ENCODE results near the gene ADNP.

DNA sequence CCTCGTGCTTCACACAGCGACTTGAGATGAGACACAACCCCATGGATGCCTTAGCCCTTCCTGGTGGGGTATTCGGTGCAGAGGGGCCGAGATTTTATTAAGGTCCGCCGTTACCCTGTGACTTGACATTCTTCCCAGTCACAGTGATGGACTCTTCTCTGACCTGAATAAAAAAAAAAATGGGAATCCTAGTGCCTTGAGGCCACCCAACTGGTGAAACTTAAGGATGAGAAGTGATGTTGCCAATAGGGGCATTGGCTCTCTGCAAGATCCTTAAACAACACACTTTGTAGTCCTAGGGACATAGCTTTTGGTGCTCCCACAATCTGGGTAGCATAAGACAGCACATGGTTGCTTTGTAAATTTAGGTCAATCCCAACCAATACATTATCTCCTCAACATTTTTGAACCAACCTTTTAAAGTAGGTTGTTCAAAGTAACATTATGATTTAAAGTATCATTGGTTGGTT is 814 bp upstream of the ADNP start:
- TF ChIP-seq, protein P1, sequence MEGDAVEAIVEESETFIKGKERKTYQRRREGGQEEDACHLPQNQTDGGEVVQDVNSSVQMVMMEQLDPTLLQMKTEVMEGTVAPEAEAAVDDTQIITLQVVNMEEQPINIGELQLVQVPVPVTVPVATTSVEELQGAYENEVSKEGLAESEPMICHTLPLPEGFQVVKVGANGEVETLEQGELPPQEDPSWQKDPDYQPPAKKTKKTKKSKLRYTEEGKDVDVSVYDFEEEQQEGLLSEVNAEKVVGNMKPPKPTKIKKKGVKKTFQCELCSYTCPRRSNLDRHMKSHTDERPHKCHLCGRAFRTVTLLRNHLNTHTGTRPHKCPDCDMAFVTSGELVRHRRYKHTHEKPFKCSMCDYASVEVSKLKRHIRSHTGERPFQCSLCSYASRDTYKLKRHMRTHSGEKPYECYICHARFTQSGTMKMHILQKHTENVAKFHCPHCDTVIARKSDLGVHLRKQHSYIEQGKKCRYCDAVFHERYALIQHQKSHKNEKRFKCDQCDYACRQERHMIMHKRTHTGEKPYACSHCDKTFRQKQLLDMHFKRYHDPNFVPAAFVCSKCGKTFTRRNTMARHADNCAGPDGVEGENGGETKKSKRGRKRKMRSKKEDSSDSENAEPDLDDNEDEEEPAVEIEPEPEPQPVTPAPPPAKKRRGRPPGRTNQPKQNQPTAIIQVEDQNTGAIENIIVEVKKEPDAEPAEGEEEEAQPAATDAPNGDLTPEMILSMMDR (IDR thresholded peaks at IDR 0.05), result no peak
- TF ChIP-seq POLR2A (IDR thresholded peaks at IDR 0.05), result no peak

Measured in esophagus squamous epithelium (tissue), 4 donors.